Measurements from ENCODE around the gene BANP. TPM values are rescaled to one million over a fixed set of nuclear protein-coding genes. Genes with fewer than 3 reads are reported as not detected.
A peak's percentile ranks its signal among the peaks of the same experiment; 100 is the strongest.
"Not testable (repeated sequence)": the region's sequence is repeated elsewhere in the genome, so short reads cannot be mapped to it uniquely, and the experiment has no call there.

Gene BANP
- total RNA-seq = 10 to 100 TPM; 61.8 to 72.7 TPM
- 10 to 100 TPM; 10.7 to 26.4 TPM for polyA plus RNA-seq

GRCh38 chr16:87950765-87951551, at the start of gene BANP:
TSS of gene BANP (plus strand) at chr16:87951434. CDS start at chr16:87975116, 23,682 bp downstream.
- Histone ChIP-seq H3K27ac (ENCODE audit: low read depth, low read length) (peak within 1 kb of the TSS; percentile 74), H3K4me1 (ENCODE audit: insufficient read depth, low read length) (peaks cover 43% of the 10 kb centered on the region), H3K36me3 (ENCODE audit: insufficient read depth, low read length) (no peaks in the 10 kb centered on the region), H3K27me3 (ENCODE audit: insufficient read depth, low read length) (no peaks in the 10 kb centered on the region), H3K4me3 (ENCODE audit: low read length in 2 of 2) (peak within 1 kb of the TSS; percentile 89 to 90), H3K9me3 (ENCODE audit: control insufficient read depth in 1 of 2, low read length in 2 of 2) (no peaks in the 10 kb centered on the region)
- peaks cover 9 to 26% of the 10 kb centered on the region in 2 donors for H3K36me3 Mint-ChIP-seq
- ChIA-PET POLR2A (ENCODE audit: partially characterized antibody) (interaction anchor here (0.6 to 1.5 kb wide), 11 partner anchors 9 to 567 kb away, joined by 3 to 11 read pairs (median 4); partner anchors contain the start of genes FBXO31, KLHDC4 and SLC7A5), CTCF (ENCODE audit: partially characterized antibody) (interaction anchor here (0.8 to 1.8 kb wide), 6 partner anchors 10 to 186 kb away, joined by 3 to 9 read pairs (median 3); no protein-coding TSS in a partner anchor)
- intact Hi-C loops (cut with micrococcal nuclease) = loop anchor here (1.0 to 5.0 kb wide), 4 partner anchors 82 to 1291 kb away; partner anchors contain the start of genes SLC7A5 and ZC3H18
- peaks cover 0 to 2% of the 10 kb centered on the region in 2 donors for H3K27me3 Mint-ChIP-seq
- peak within 1 kb of the TSS; percentile 97 to 100 (median 99) for H3K4me3 Mint-ChIP-seq
- peak; percentile 98 to 99 (median 99) for DNase-seq
- H3K4me1 Mint-ChIP-seq = peaks cover 23 to 49% (median 39%) of the 10 kb centered on the region in 4 donors
- peaks cover 0 to 2% (median 0%) of the 10 kb centered on the region in 8 donors for H3K9me3 Mint-ChIP-seq
- peak within 1 kb of the TSS; percentile 98 to 100 (median 100) for H3K27ac Mint-ChIP-seq

- H3K27me3 Mint-ChIP-seq; POLR2A ChIA-PET (ENCODE audit: partially characterized antibody); H3K36me3 ChIP-seq (ENCODE audit: insufficient read depth, low read length); H3K9me3 ChIP-seq (ENCODE audit: control insufficient read depth in 1 of 2, low read length in 2 of 2); DNase-seq; H3K27ac Mint-ChIP-seq; H3K9me3 Mint-ChIP-seq; H3K27me3 ChIP-seq (ENCODE audit: insufficient read depth, low read length); intact Hi-C loops (cut with micrococcal nuclease); H3K4me1 ChIP-seq (ENCODE audit: insufficient read depth, low read length); H3K36me3 Mint-ChIP-seq; H3K4me1 Mint-ChIP-seq; H3K4me3 Mint-ChIP-seq; H3K27ac ChIP-seq (ENCODE audit: low read depth, low read length); H3K4me3 ChIP-seq (ENCODE audit: low read length in 2 of 2): not testable (repeated sequence)
- CTCF ChIA-PET (ENCODE audit: partially characterized antibody) = interaction anchor here (0.9 to 6.0 kb wide), 5 partner anchors 9 to 126 kb away, joined by 3 to 45 read pairs (median 5); no protein-coding TSS in a partner anchor
Observed at GRCh38 chr16:87904963-87905362, 46.3 kb upstream of the BANP start.

GRCh38 chr16:87905521-87905920, 45.7 kb upstream of the BANP start:
- H3K36me3 ChIP-seq (ENCODE audit: insufficient read depth, low read length); POLR2A ChIA-PET (ENCODE audit: partially characterized antibody); H3K27ac ChIP-seq (ENCODE audit: low read depth, low read length); H3K4me1 ChIP-seq (ENCODE audit: insufficient read depth, low read length); H3K36me3 Mint-ChIP-seq; intact Hi-C loops (cut with micrococcal nuclease); H3K9me3 Mint-ChIP-seq; DNase-seq; H3K4me3 ChIP-seq (ENCODE audit: low read length in 2 of 2); H3K27me3 ChIP-seq (ENCODE audit: insufficient read depth, low read length); H3K27ac Mint-ChIP-seq; H3K27me3 Mint-ChIP-seq; H3K4me1 Mint-ChIP-seq; H3K9me3 ChIP-seq (ENCODE audit: control insufficient read depth in 1 of 2, low read length in 2 of 2): not testable (repeated sequence)
- H3K4me3 Mint-ChIP-seq = peak overlapping the region in 1 of 8 donors; percentile 48
- CTCF ChIA-PET (ENCODE audit: partially characterized antibody) = interaction anchor here (0.9 to 6.0 kb wide), 5 partner anchors 8 to 126 kb away, joined by 3 to 45 read pairs (median 5); no protein-coding TSS in a partner anchor

GRCh38 chr16:87908101-87908500, 43.1 kb upstream of the BANP start:
- H3K36me3 Mint-ChIP-seq; H3K27me3 Mint-ChIP-seq; H3K4me3 Mint-ChIP-seq; intact Hi-C loops (cut with micrococcal nuclease); H3K36me3 ChIP-seq (ENCODE audit: insufficient read depth, low read length); H3K9me3 Mint-ChIP-seq; DNase-seq; H3K9me3 ChIP-seq (ENCODE audit: control insufficient read depth in 1 of 2, low read length in 2 of 2); H3K27me3 ChIP-seq (ENCODE audit: insufficient read depth, low read length); H3K4me3 ChIP-seq (ENCODE audit: low read length in 2 of 2); H3K27ac ChIP-seq (ENCODE audit: low read depth, low read length); H3K27ac Mint-ChIP-seq; H3K4me1 ChIP-seq (ENCODE audit: insufficient read depth, low read length); H3K4me1 Mint-ChIP-seq: not testable (repeated sequence)
- CTCF ChIA-PET (ENCODE audit: partially characterized antibody) = interaction anchor here (0.9 to 6.0 kb wide), 8 partner anchors 9 to 129 kb away, joined by 3 to 45 read pairs (median 6); no protein-coding TSS in a partner anchor
- POLR2A ChIA-PET (ENCODE audit: partially characterized antibody) = interaction anchor here (2.0 kb wide), 1 partner anchor 128 kb away, joined by 9 read pairs; no protein-coding TSS in a partner anchor

GRCh38 chr16:87909203-87909935, 41.9 kb upstream of the BANP start:
- not testable (repeated sequence) for H3K4me1 Mint-ChIP-seq; H3K27me3 ChIP-seq (ENCODE audit: insufficient read depth, low read length); H3K4me3 ChIP-seq (ENCODE audit: low read length in 2 of 2); H3K27me3 Mint-ChIP-seq; H3K9me3 ChIP-seq (ENCODE audit: control insufficient read depth in 1 of 2, low read length in 2 of 2); H3K27ac ChIP-seq (ENCODE audit: low read depth, low read length); H3K9me3 Mint-ChIP-seq; H3K4me1 ChIP-seq (ENCODE audit: insufficient read depth, low read length); H3K36me3 Mint-ChIP-seq; H3K36me3 ChIP-seq (ENCODE audit: insufficient read depth, low read length)
- Mint-ChIP-seq H3K4me3 (peak overlapping the region in 2 of 8 donors; percentile 39 to 71), H3K27ac (peak overlapping the region in 4 of 7 donors; percentile 26 to 71 (median 43))
- intact Hi-C loops (cut with micrococcal nuclease) = loop anchor here (1.0 kb wide), 4 partner anchors 34 to 130 kb away; no protein-coding TSS in a partner anchor
- ChIA-PET CTCF (ENCODE audit: partially characterized antibody) (interaction anchor here (0.8 to 6.0 kb wide), 14 partner anchors 8 to 130 kb away, joined by 3 to 45 read pairs (median 4); no protein-coding TSS in a partner anchor), POLR2A (ENCODE audit: partially characterized antibody) (interaction anchor here (0.9 kb wide), 1 partner anchor 130 kb away, joined by 3 read pairs; no protein-coding TSS in a partner anchor)
- peak; percentile 69 to 79 (median 73) for DNase-seq

GRCh38 chr16:87911106-87911763, 40.0 kb upstream of the BANP start:
- H3K4me3 Mint-ChIP-seq; H3K4me1 Mint-ChIP-seq; H3K36me3 ChIP-seq (ENCODE audit: insufficient read depth, low read length); H3K27me3 ChIP-seq (ENCODE audit: insufficient read depth, low read length); H3K4me1 ChIP-seq (ENCODE audit: insufficient read depth, low read length); H3K4me3 ChIP-seq (ENCODE audit: low read length in 2 of 2); H3K27ac ChIP-seq (ENCODE audit: low read depth, low read length); H3K36me3 Mint-ChIP-seq; DNase-seq; H3K9me3 Mint-ChIP-seq; intact Hi-C loops (cut with micrococcal nuclease); H3K9me3 ChIP-seq (ENCODE audit: control insufficient read depth in 1 of 2, low read length in 2 of 2); POLR2A ChIA-PET (ENCODE audit: partially characterized antibody); H3K27ac Mint-ChIP-seq; H3K27me3 Mint-ChIP-seq: not testable (repeated sequence)
- CTCF ChIA-PET (ENCODE audit: partially characterized antibody) = interaction anchor here (1.5 to 4.9 kb wide), 4 partner anchors 15 to 131 kb away, joined by 5 to 31 read pairs (median 16); no protein-coding TSS in a partner anchor

All from CD4-positive, alpha-beta memory T cell (primary cell).